Measurements from ENCODE around the gene KIAA1217. TPM values are rescaled to one million over a fixed set of nuclear protein-coding genes. Genes with fewer than 3 reads are reported as not detected.

The KIAA1217 gene
- polyA plus RNA-seq, 1 of the 3 experiments (the other 2 are of a cell fraction), result 7.2 TPM

DNA sequence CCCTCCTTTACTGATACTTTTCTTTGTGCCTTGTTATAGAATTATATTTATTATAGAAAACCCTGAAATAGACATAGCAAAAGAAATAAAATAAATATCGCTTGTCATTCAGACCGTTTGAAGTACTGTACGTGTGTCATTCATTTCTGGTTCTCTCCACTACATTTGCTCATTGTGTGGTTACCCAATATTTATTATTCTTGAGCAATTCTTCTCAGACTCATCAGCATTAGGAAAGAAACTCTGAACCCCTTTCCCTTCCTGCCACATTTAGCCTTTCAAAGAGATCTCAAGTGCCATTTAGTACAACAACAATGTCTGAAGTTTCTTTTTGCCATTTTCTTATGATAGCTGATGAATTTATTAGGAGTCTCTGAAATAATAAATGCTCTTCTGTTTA is 154.1 kb downstream of the KIAA1217 start:
- no peak overlapping the region for H3K4me3 ChIP-seq (ENCODE audit: low read depth in 2 of 2, low read length in 1 of 2)
- H4K20me1 ChIP-seq (ENCODE audit: insufficient read depth), result no peaks in the 10 kb centered on the region
- ChIA-PET CTCF (interaction anchor here (0.8 to 5.5 kb wide), 5 partner anchors 11 to 369 kb away, joined by 3 to 60 read pairs (median 3); no protein-coding TSS in a partner anchor), POLR2A (no interaction called here)
- H2AFZ ChIP-seq (ENCODE audit: low read depth), result no peak overlapping the region
- no peaks in the 10 kb centered on the region for H3K9me2 ChIP-seq
- no peaks in the 10 kb centered on the region for H3K9me3 ChIP-seq
- H3K79me2 ChIP-seq (ENCODE audit: insufficient read depth), result no peaks in the 10 kb centered on the region
- H3K36me3 ChIP-seq (replicated peaks in 1 of 2; ENCODE audit: control insufficient read depth in 1 of 2, insufficient read depth in 2 of 2, low read length in 1 of 2), result no peaks in the 10 kb centered on the region
- no peak for DNase-seq
- no peak overlapping the region for H3K9ac ChIP-seq
- H3K4me2 ChIP-seq, result no peak overlapping the region
- 84% methylated on average over 3 of the region's 3 CpGs for WGBS (ENCODE audit: low lambda C conversion rate)
- no peak overlapping the region for H3K27ac ChIP-seq (ENCODE audit: low read depth in 2 of 2, low read length in 1 of 2)
- no peaks in the 10 kb centered on the region for H3K27me3 ChIP-seq (ENCODE audit: insufficient read depth)
- H3F3A ChIP-seq (replicated peaks; ENCODE audit: insufficient read depth), result no peaks in the 10 kb centered on the region
- no peaks in the 10 kb centered on the region for H3K4me1 ChIP-seq (ENCODE audit: control insufficient read depth in 1 of 2, insufficient read depth in 2 of 2, low read depth in 1 of 2, low read length in 1 of 2)
- no peak for TF ChIP-seq FOSL2 (IDR thresholded peaks at IDR 0.05; ENCODE audit: borderline replicate concordance, low read depth)
- TF ChIP-seq, protein P1, sequence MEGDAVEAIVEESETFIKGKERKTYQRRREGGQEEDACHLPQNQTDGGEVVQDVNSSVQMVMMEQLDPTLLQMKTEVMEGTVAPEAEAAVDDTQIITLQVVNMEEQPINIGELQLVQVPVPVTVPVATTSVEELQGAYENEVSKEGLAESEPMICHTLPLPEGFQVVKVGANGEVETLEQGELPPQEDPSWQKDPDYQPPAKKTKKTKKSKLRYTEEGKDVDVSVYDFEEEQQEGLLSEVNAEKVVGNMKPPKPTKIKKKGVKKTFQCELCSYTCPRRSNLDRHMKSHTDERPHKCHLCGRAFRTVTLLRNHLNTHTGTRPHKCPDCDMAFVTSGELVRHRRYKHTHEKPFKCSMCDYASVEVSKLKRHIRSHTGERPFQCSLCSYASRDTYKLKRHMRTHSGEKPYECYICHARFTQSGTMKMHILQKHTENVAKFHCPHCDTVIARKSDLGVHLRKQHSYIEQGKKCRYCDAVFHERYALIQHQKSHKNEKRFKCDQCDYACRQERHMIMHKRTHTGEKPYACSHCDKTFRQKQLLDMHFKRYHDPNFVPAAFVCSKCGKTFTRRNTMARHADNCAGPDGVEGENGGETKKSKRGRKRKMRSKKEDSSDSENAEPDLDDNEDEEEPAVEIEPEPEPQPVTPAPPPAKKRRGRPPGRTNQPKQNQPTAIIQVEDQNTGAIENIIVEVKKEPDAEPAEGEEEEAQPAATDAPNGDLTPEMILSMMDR (IDR thresholded peaks at IDR 0.05), result no peak

DNA sequence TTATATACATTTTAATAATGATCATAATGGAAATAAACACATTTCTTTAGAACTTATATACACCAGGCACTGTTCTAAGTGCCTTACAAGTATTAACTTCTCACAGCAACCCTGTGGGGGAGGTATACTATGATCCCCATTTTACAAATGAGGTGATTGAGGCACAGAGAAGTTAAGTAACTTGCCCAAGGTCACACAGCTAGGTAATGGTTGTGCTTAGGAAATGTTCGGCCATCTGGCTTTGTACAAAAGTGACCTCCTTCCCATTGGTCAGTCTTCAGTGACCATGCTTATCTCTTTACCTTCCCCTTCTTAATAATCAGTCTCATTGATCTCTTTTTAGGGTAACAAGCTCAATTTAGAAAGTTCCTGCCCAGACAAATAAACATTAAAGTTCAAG is 158.8 kb downstream of the KIAA1217 start:
- Histone ChIP-seq H2AFZ (ENCODE audit: low read depth) (no peak overlapping the region), H3K9ac (no peak overlapping the region), H3K9me2 (no peaks in the 10 kb centered on the region), H3K36me3 (replicated peaks in 1 of 2; ENCODE audit: control insufficient read depth in 1 of 2, insufficient read depth in 2 of 2, low read length in 1 of 2) (no peaks in the 10 kb centered on the region), H3K4me1 (ENCODE audit: control insufficient read depth in 1 of 2, insufficient read depth in 2 of 2, low read depth in 1 of 2, low read length in 1 of 2) (no peaks in the 10 kb centered on the region), H3K27me3 (ENCODE audit: insufficient read depth) (no peaks in the 10 kb centered on the region), H4K20me1 (ENCODE audit: insufficient read depth) (no peaks in the 10 kb centered on the region), H3F3A (replicated peaks; ENCODE audit: insufficient read depth) (no peaks in the 10 kb centered on the region), H3K4me3 (ENCODE audit: low read depth in 2 of 2, low read length in 1 of 2) (no peak overlapping the region), H3K9me3 (no peaks in the 10 kb centered on the region), H3K79me2 (ENCODE audit: insufficient read depth) (no peaks in the 10 kb centered on the region), H3K27ac (ENCODE audit: low read depth in 2 of 2, low read length in 1 of 2) (no peak overlapping the region), H3K4me2 (no peak overlapping the region)
- WGBS (ENCODE audit: low lambda C conversion rate), result 78% methylated on average over 1 of the region's 1 CpG
- POLR2A ChIA-PET, result no interaction called here
- no peak for TF ChIP-seq SMC3 (IDR thresholded peaks at IDR 0.05; ENCODE audit: low read depth, low read length)
- no peak for TF ChIP-seq SIN3A (IDR thresholded peaks at IDR 0.05; ENCODE audit: borderline replicate concordance, low read depth, low read length)
- no peak for TF ChIP-seq EP300 (IDR thresholded peaks at IDR 0.05; ENCODE audit: borderline replicate concordance in 1 of 2, low read depth in 1 of 2, low read length in 1 of 2)
- no peak for TF ChIP-seq TAF1 (IDR thresholded peaks at IDR 0.05; ENCODE audit: borderline replicate concordance, low read depth, low read length)
- TF ChIP-seq, protein P2, sequence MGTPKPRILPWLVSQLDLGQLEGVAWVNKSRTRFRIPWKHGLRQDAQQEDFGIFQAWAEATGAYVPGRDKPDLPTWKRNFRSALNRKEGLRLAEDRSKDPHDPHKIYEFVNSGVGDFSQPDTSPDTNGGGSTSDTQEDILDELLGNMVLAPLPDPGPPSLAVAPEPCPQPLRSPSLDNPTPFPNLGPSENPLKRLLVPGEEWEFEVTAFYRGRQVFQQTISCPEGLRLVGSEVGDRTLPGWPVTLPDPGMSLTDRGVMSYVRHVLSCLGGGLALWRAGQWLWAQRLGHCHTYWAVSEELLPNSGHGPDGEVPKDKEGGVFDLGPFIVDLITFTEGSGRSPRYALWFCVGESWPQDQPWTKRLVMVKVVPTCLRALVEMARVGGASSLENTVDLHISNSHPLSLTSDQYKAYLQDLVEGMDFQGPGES (IDR thresholded peaks at IDR 0.05; ENCODE audit: low read depth, low read length), result no peak
- TF ChIP-seq TEAD4 (IDR thresholded peaks at IDR 0.05; ENCODE audit: borderline replicate concordance, insufficient read depth), result no peak
- no peak for TF ChIP-seq POLR2AphosphoS5 (IDR thresholded peaks at IDR 0.05; ENCODE audit: low read depth, low read length)
- no peak for TF ChIP-seq FOXM1 (IDR thresholded peaks at IDR 0.05; ENCODE audit: low read depth)
- no peak for TF ChIP-seq RXRA (IDR thresholded peaks at IDR 0.05; ENCODE audit: borderline replicate concordance, low read depth)
- TF ChIP-seq, protein P1 (IDR thresholded peaks at IDR 0.05), result no peak
- no peak for TF ChIP-seq CHD2 (IDR thresholded peaks at IDR 0.05; ENCODE audit: low read length, partially characterized antibody)
- TF ChIP-seq JUND (IDR thresholded peaks at IDR 0.05), result no peak
- TF ChIP-seq, protein P3, sequence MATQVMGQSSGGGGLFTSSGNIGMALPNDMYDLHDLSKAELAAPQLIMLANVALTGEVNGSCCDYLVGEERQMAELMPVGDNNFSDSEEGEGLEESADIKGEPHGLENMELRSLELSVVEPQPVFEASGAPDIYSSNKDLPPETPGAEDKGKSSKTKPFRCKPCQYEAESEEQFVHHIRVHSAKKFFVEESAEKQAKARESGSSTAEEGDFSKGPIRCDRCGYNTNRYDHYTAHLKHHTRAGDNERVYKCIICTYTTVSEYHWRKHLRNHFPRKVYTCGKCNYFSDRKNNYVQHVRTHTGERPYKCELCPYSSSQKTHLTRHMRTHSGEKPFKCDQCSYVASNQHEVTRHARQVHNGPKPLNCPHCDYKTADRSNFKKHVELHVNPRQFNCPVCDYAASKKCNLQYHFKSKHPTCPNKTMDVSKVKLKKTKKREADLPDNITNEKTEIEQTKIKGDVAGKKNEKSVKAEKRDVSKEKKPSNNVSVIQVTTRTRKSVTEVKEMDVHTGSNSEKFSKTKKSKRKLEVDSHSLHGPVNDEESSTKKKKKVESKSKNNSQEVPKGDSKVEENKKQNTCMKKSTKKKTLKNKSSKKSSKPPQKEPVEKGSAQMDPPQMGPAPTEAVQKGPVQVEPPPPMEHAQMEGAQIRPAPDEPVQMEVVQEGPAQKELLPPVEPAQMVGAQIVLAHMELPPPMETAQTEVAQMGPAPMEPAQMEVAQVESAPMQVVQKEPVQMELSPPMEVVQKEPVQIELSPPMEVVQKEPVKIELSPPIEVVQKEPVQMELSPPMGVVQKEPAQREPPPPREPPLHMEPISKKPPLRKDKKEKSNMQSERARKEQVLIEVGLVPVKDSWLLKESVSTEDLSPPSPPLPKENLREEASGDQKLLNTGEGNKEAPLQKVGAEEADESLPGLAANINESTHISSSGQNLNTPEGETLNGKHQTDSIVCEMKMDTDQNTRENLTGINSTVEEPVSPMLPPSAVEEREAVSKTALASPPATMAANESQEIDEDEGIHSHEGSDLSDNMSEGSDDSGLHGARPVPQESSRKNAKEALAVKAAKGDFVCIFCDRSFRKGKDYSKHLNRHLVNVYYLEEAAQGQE (IDR thresholded peaks at IDR 0.05; ENCODE audit: low read depth, low read length), result no peak
- TF ChIP-seq EZH2phosphoT487 (IDR thresholded peaks at IDR 0.05; ENCODE audit: borderline replicate concordance, low read depth), result no peak
- TF ChIP-seq ELF1 (IDR thresholded peaks at IDR 0.05), result no peak
- no peak for DNase-seq
- CTCF ChIA-PET, result interaction anchor here (0.9 to 2.0 kb wide), 2 partner anchors 9 to 373 kb away, joined by 3 to 5 read pairs; no protein-coding TSS in a partner anchor
